H1 (cell line): ENCODE results near the gene SERPINB8. TPM values are rescaled to one million over a fixed set of nuclear protein-coding genes. Genes with fewer than 3 reads are reported as not detected.

Experiments used
- CTCF ChIA-PET: fragments of 300-600 bp; sonication (Branson Sonifier 250); formaldehyde crosslinking; loops from one replicate; lab custom pipeline; 2021; ENCODE audit not compliant: partially characterized antibody; lab: Charles Lee
- POLR2A ChIA-PET: fragments of 300-600 bp; sonication (Branson Sonifier 250); formaldehyde crosslinking; loops from one replicate; lab custom pipeline; 2021; ENCODE audit warnings: inconsistent platforms; ENCODE audit not compliant: partially characterized antibody; lab: Charles Lee
- DNase-seq, 2 experiments: peaks; one replicate each; pipeline versions ENCODE4 v3.0.0 to v3.0.0-alpha.2; 2010 to 2022; ENCODE audit warnings: low spot score in 2 of 2, low read depth in 1 of 2, mixed read lengths in 1 of 2
- FAIRE-seq: peaks from 2 replicates; lab custom pipeline; 2011; peaks lifted over from hg19 to GRCh38; lab: Jason Lieb, UNC
- H2AFZ ChIP-seq: 2 replicates; pipeline ENCODE4 v1.8.1; 2012; ENCODE audit warnings: low read length, inconsistent platforms
- H2AK5ac ChIP-seq: 2 replicates; pipeline ENCODE4 v1.6.1; 2013; ENCODE audit warnings: low read depth, low read length
- H2BK120ac ChIP-seq: replicated peaks from 2 replicates; pipeline ENCODE3; 2013; ENCODE audit warnings: low read depth, low read length, inconsistent platforms
- H2BK12ac ChIP-seq: 2 replicates; pipeline ENCODE4 v1.6.1; 2013; ENCODE audit warnings: low read depth, low read length
- H2BK15ac ChIP-seq: 2 replicates; pipeline ENCODE4 v1.6.1; 2013; ENCODE audit warnings: low read length
- H2BK20ac ChIP-seq: 2 replicates; pipeline ENCODE4 v1.6.1; 2013; ENCODE audit warnings: low read length
- H2BK5ac ChIP-seq: 2 replicates; pipeline ENCODE4 v1.6.1; 2013; ENCODE audit warnings: low read depth, low read length
- H3K14ac ChIP-seq: 2 replicates; pipeline ENCODE4 v1.6.1; 2013; ENCODE audit warnings: inconsistent platforms; ENCODE audit not compliant: insufficient read length
- H3K18ac ChIP-seq: 2 replicates; pipeline ENCODE4 v1.6.1; 2013; ENCODE audit warnings: low read length; ENCODE audit errors: extremely low read depth
- H3K23ac ChIP-seq: 2 replicates; pipeline ENCODE4 v1.6.1; 2013; ENCODE audit warnings: inconsistent platforms; ENCODE audit not compliant: insufficient read length
- H3K23me2 ChIP-seq: 2 replicates; pipeline ENCODE4 v1.6.1; 2013; ENCODE audit warnings: low read depth, low read length
- H3K27ac ChIP-seq: 2 replicates; pipeline ENCODE4 v1.6.1; 2011; ENCODE audit warnings: low read depth, low read length, inconsistent platforms
- H3K27me3 ChIP-seq, 4 experiments: replicated peaks in 1 of 4; 1 replicate in 1 of 4; 2 replicates in 3 of 4; pipeline versions ENCODE4 v1.6.1 to v1.8.1; 2011 to 2013; ENCODE audit warnings: low read length in 3 of 4, mild to moderate bottlenecking in 3 of 4, inconsistent platforms in 2 of 4, mixed read lengths in 2 of 4, moderate library complexity in 1 of 4; ENCODE audit not compliant: control insufficient read depth in 3 of 4, insufficient read depth in 3 of 4; ENCODE audit errors: extremely low read depth in 1 of 4
- H3K36me3 ChIP-seq, 4 experiments: 2 replicates each; pipeline versions ENCODE4 v1.6.1 to v1.8.1; 2011 to 2013; ENCODE audit warnings: mild to moderate bottlenecking in 4 of 4, low read length in 3 of 4, moderate library complexity in 2 of 4, control low read depth in 1 of 4, inconsistent platforms in 1 of 4; ENCODE audit not compliant: insufficient read depth in 4 of 4, control insufficient read depth in 2 of 4
- H3K4ac ChIP-seq: replicated peaks from 2 replicates; pipeline ENCODE3; 2013; ENCODE audit warnings: low read length, low read depth, mixed read lengths, inconsistent platforms; ENCODE audit not compliant: insufficient read length
- H3K4me1 ChIP-seq, 4 experiments: replicated peaks in 1 of 4; 1 replicate in 1 of 4; 2 replicates in 3 of 4; pipeline versions ENCODE4 v1.6.1 to v1.8.1; 2011 to 2013; ENCODE audit warnings: low read length in 3 of 4, inconsistent platforms in 2 of 4, mixed read lengths in 1 of 4; ENCODE audit not compliant: insufficient read depth in 4 of 4, control insufficient read depth in 3 of 4
- H3K4me2 ChIP-seq, 2 experiments: 2 replicates each; pipeline versions ENCODE4 v1.6.1 to v1.8.1; 2011 to 2013; ENCODE audit warnings: low read depth in 2 of 2, low read length in 2 of 2, control low read depth in 1 of 2, inconsistent platforms in 1 of 2, mild to moderate bottlenecking in 1 of 2; ENCODE audit not compliant: insufficient read depth in 1 of 2
- H3K4me3 ChIP-seq, 4 experiments: fragments of 200-600, 300-600 bp in 1 of 4; sonication (generic), shearing (Covaris generic), sonication (Bioruptor Twin) in 1 of 4; 2 replicates each; pipeline versions ENCODE4 v1.5.1 to v1.8.1; 2011 to 2016; ENCODE audit warnings: low read length in 4 of 4, low read depth in 3 of 4, control low read depth in 2 of 4, inconsistent platforms in 2 of 4, mild to moderate bottlenecking in 2 of 4, mixed read lengths in 1 of 4, moderate library complexity in 1 of 4; ENCODE audit not compliant: insufficient read depth in 2 of 4; ENCODE audit errors: extremely low read depth in 1 of 4
- H3K56ac ChIP-seq: replicated peaks from 2 replicates; pipeline ENCODE3; 2013; ENCODE audit warnings: low read depth, mild to moderate bottlenecking, mixed read lengths, low read length, inconsistent platforms; ENCODE audit not compliant: insufficient read length
- H3K79me1 ChIP-seq: 2 replicates; pipeline ENCODE4 v1.6.1; 2013; ENCODE audit warnings: low read depth, low read length, control low read depth
- H3K79me2 ChIP-seq, 2 experiments: 2 replicates each; pipeline versions ENCODE4 v1.6.1 to v1.8.1; 2012 to 2013; ENCODE audit warnings: low read length in 2 of 2, mild to moderate bottlenecking in 2 of 2, inconsistent platforms in 1 of 2; ENCODE audit not compliant: insufficient read depth in 2 of 2, control insufficient read depth in 1 of 2
- H3K9ac ChIP-seq, 4 experiments: replicated peaks in 1 of 4; 1 replicate in 1 of 4; 2 replicates in 3 of 4; pipeline versions ENCODE4 v1.6.1 to v1.8.1; 2011 to 2013; ENCODE audit warnings: low read depth in 3 of 4, low read length in 3 of 4, control low read depth in 2 of 4, mild to moderate bottlenecking in 2 of 4, moderate library complexity in 2 of 4, inconsistent platforms in 1 of 4; ENCODE audit errors: extremely low read depth in 1 of 4
- H3K9me3 ChIP-seq, 2 experiments: 2 replicates each; pipeline versions ENCODE4 v1.6.1 to v1.8.1; 2012 to 2013; ENCODE audit warnings: mild to moderate bottlenecking in 2 of 2, moderate library complexity in 2 of 2, control low read depth in 1 of 2, inconsistent platforms in 1 of 2, low read depth in 1 of 2, low read length in 1 of 2, mixed read lengths in 1 of 2; ENCODE audit not compliant: insufficient read depth in 2 of 2
- H4K20me1 ChIP-seq, 2 experiments: replicated peaks in 1 of 2; 2 replicates each; pipeline versions ENCODE3 to v1.8.1; 2011 to 2013; ENCODE audit warnings: inconsistent platforms in 2 of 2, low read length in 2 of 2, mild to moderate bottlenecking in 1 of 2; ENCODE audit not compliant: insufficient read depth in 2 of 2, control insufficient read depth in 1 of 2
- H4K5ac ChIP-seq: 2 replicates; pipeline ENCODE4 v1.6.1; 2013; ENCODE audit warnings: low read length, low read depth, mixed read lengths, inconsistent platforms; ENCODE audit not compliant: insufficient read length
- H4K8ac ChIP-seq: 2 replicates; pipeline ENCODE4 v1.8.0; 2013; ENCODE audit warnings: mild to moderate bottlenecking, moderate library complexity, low read length, inconsistent platforms; ENCODE audit not compliant: insufficient read depth; ENCODE audit errors: extremely low read depth
- H4K91ac ChIP-seq: replicated peaks from 2 replicates; pipeline ENCODE3; 2013; ENCODE audit warnings: low read length, mixed read lengths, inconsistent platforms; ENCODE audit not compliant: insufficient read length
- BCL11A ChIP-seq, 2 experiments: IDR thresholded peaks; one replicate each; pipeline ENCODE4 v1.6.1; 2011; ENCODE audit warnings: low read depth in 2 of 2, low read length in 2 of 2, mild to moderate bottlenecking in 2 of 2
- CBX5 ChIP-seq: fragments of 300-800, 300-1000 bp; sonication (generic); IDR thresholded peaks from 2 replicates; pipeline ENCODE4 v1.7.1; 2016; ENCODE audit warnings: antibody characterized with exemption, low read length, low read depth
- CHD1 ChIP-seq: IDR thresholded peaks from 2 replicates; pipeline ENCODE4 v1.6.1; 2012; ENCODE audit warnings: low read depth, low read length, improper control_type of control experiment
- CREB1 ChIP-seq: IDR thresholded peaks from 2 replicates; pipeline ENCODE4 v1.6.1; 2012; ENCODE audit warnings: inconsistent platforms
- EGR1 ChIP-seq: IDR thresholded peaks from 2 replicates; pipeline ENCODE4 v1.6.1; 2011; ENCODE audit warnings: low read depth, low read length, borderline replicate concordance
- HDAC2 ChIP-seq, 2 experiments: fragments of 300-600 bp in 1 of 2; sonication (generic) in 1 of 2; IDR thresholded peaks; 2 replicates each; pipeline ENCODE4 v1.6.1; 2011 to 2012; ENCODE audit warnings: low read depth in 2 of 2, low read length in 2 of 2, mild to moderate bottlenecking in 2 of 2, moderate library complexity in 2 of 2, borderline replicate concordance in 1 of 2, inconsistent platforms in 1 of 2
- RBBP5 ChIP-seq: IDR thresholded peaks from 2 replicates; pipeline ENCODE4 v1.7.1; 2012; ENCODE audit warnings: low read depth, mild to moderate bottlenecking, inconsistent platforms, low read length, moderate library complexity, borderline replicate concordance
- SP1 ChIP-seq: IDR thresholded peaks from 2 replicates; pipeline ENCODE4 v1.6.1; 2011; ENCODE audit warnings: low read depth, low read length
- TBP ChIP-seq: IDR thresholded peaks from 2 replicates; pipeline ENCODE4 v1.6.1; 2011; ENCODE audit warnings: low read depth, low read length, improper control_type of control experiment
- TEAD4 ChIP-seq: IDR thresholded peaks from 2 replicates; pipeline ENCODE4 v1.6.1; 2012; ENCODE audit warnings: low read depth, low read length, inconsistent platforms, mixed read lengths
- WGBS, 2 experiments: shearing (Covaris generic) in 1 of 2; methylation state at CpG; one replicate each; pipeline versions ENCODE4 v1.1.6 to v1.1.7; 2013 to 2015; ENCODE audit warnings: low lambda C conversion rate in 2 of 2, mixed read lengths in 2 of 2, inconsistent platforms in 1 of 2, low coverage in 1 of 2, missing lambda C conversion rate in 1 of 2; ENCODE audit not compliant: insufficient replicate concordance in 2 of 2, insufficient coverage in 1 of 2, insufficient read length in 1 of 2; ENCODE audit errors: extremely low coverage in 1 of 2, missing lambda C conversion rate in 1 of 2; 5-methylcytosine and 5-hydroxymethylcytosine counted together
- polyA plus RNA-seq, 7 experiments: library from polyadenylated mRNA; depleted of rRNA in 3 of 7; stranded (reverse) in 5 of 7; unstranded in 2 of 7; fragments of >200 nt in 5 of 7; fragments of 200-250 nt in 2 of 7; gene quantifications; 1 replicate in 5 of 7; 2 replicates in 1 of 7; 4 replicates in 1 of 7; pipeline versions ENCODE4 v1.2.1 to v1.2.3, GENCODE V29; 2011 to 2013; ENCODE audit warnings: missing spikeins in 2 of 7, mixed read lengths in 2 of 7
- total RNA-seq: library from RNA; stranded (reverse); fragmentation: NEBNext Ultra II Directional; extraction: Animal tissue kit (Norgen Biotek cat#: 25700); gene quantifications from 2 replicates; pipeline ENCODE4 v1.2.1, GENCODE V29; 2021
- TF ChIP-seq, protein P1 (sequence below), 3 experiments: IDR thresholded peaks; 1 replicate in 2 of 3; 2 replicates in 1 of 3; pipeline versions ENCODE4 v1.5.1 to v1.6.1; 2011; ENCODE audit warnings: low read length in 3 of 3, mild to moderate bottlenecking in 3 of 3, inconsistent platforms in 2 of 3, low read depth in 1 of 3, moderate library complexity in 1 of 3; ENCODE audit not compliant: insufficient read depth in 1 of 3; ENCODE audit errors: control extremely low read depth in 1 of 3

The SERPINB8 gene
- total and polyA plus RNA-seq, 2 of the 8 experiments (the other 6 are each of a cell fraction or from before 2014, with no cell fraction given), result 0.42 to 1.2 TPM

GRCh38 chr18:63970809-63971205 lies 926 bp downstream of the SERPINB8 start:
- H4K8ac ChIP-seq, result peak overlapping the region; percentile 47; the same call in 1 of the 2 replicates
- peak overlapping the region; percentile 62 for H3K56ac ChIP-seq
- peaks cover 8% of the 10 kb centered on the region for H3K23me2 ChIP-seq
- H3K27ac ChIP-seq, result peak overlapping the region; percentile 56
- H2BK12ac ChIP-seq, result peak overlapping the region; percentile 43; the same call in 1 of the 2 replicates
- peaks cover 11 to 27% (median 17%) of the 10 kb centered on the region in 4 experiments for H3K27me3 ChIP-seq
- no peaks in the 10 kb centered on the region for H3K79me1 ChIP-seq
- DNase-seq (peak in 1 of 2 experiments; percentile 67), FAIRE-seq (no peak)
- H3K23ac ChIP-seq, result no peak overlapping the region
- H3K4me2 ChIP-seq, result peak overlapping the region; percentile 90 to 97
- H2BK120ac ChIP-seq, result no peak overlapping the region
- POLR2A ChIA-PET, result interaction anchor here (0.7 to 1.7 kb wide), 4 partner anchors 12 to 30 kb away, joined by 3 to 7 read pairs (median 4); no protein-coding TSS in a partner anchor
- no peaks in the 10 kb centered on the region for H3K79me2 ChIP-seq
- H4K91ac ChIP-seq, result peak overlapping the region; percentile 86
- H4K5ac ChIP-seq, result peak overlapping the region; percentile 87
- peak overlapping the region in 3 of 4 experiments; percentile 58 to 76 (median 76); a peak in 6 of 7 replicates for H3K9ac ChIP-seq
- no peak overlapping the region for H2AK5ac ChIP-seq
- peaks cover 0 to 2% of the 10 kb centered on the region in 2 experiments for H4K20me1 ChIP-seq
- 4% methylated on average over 18 of the region's 18 CpGs; no CpG with 5 or more reads in 1 of the 2 experiments for WGBS, 2 experiments
- peak overlapping the region; percentile 73 for H2AFZ ChIP-seq
- peak overlapping the region; percentile 54; the same call in 1 of the 2 replicates for H2BK5ac ChIP-seq
- peak overlapping the region; percentile 83 for H3K18ac ChIP-seq
- H2BK15ac ChIP-seq, result no peak overlapping the region
- H3K14ac ChIP-seq, result no peak overlapping the region
- no peak overlapping the region for H3K4ac ChIP-seq
- H3K4me1 ChIP-seq, result peaks cover 2 to 5% (median 4%) of the 10 kb centered on the region in 4 experiments; a peak in 4 of 7 replicates
- CTCF ChIA-PET, result interaction anchor here (0.6 kb wide), 1 partner anchor 34 kb away, joined by 3 read pairs; no protein-coding TSS in a partner anchor
- H3K4me3 ChIP-seq, result peak overlapping the region; percentile 67 to 90 (median 76)
- H3K9me3 ChIP-seq, result no peaks in the 10 kb centered on the region
- no peak overlapping the region for H2BK20ac ChIP-seq
- H3K36me3 ChIP-seq, result no peaks in the 10 kb centered on the region
- TF ChIP-seq TEAD4 (no peak; the same call in 1 of the 2 replicates), CHD1 (no peak), CREB1 (no peak), HDAC2 (IDR thresholded peaks at IDR 0.05; ENCODE audit: borderline replicate concordance in 1 of 2, low read depth in 2 of 2, low read length in 2 of 2) (no peak), BCL11A (IDR thresholded peaks at IDR 0.05; ENCODE audit: low read depth in 2 of 2, low read length in 2 of 2) (no peak), TBP (no peak; the same call in 1 of the 2 replicates), CBX5 (no peak), SP1 (0 out of 2 replicates have a peak, but pooled peaks have one; percentile 0), RBBP5 (0 out of 2 replicates have a peak, but pooled peaks have one; percentile 24), EGR1 (no peak)
- TF ChIP-seq, protein P1, sequence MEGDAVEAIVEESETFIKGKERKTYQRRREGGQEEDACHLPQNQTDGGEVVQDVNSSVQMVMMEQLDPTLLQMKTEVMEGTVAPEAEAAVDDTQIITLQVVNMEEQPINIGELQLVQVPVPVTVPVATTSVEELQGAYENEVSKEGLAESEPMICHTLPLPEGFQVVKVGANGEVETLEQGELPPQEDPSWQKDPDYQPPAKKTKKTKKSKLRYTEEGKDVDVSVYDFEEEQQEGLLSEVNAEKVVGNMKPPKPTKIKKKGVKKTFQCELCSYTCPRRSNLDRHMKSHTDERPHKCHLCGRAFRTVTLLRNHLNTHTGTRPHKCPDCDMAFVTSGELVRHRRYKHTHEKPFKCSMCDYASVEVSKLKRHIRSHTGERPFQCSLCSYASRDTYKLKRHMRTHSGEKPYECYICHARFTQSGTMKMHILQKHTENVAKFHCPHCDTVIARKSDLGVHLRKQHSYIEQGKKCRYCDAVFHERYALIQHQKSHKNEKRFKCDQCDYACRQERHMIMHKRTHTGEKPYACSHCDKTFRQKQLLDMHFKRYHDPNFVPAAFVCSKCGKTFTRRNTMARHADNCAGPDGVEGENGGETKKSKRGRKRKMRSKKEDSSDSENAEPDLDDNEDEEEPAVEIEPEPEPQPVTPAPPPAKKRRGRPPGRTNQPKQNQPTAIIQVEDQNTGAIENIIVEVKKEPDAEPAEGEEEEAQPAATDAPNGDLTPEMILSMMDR (IDR thresholded peaks at IDR 0.05; ENCODE audit: control extremely low read depth in 1 of 3, insufficient read depth in 1 of 3, low read depth in 1 of 3, low read length in 3 of 3), result no peak
